OCI-LY7 (cell line): ENCODE measurements around the gene MCHR1. TPM values are rescaled to one million over a fixed set of nuclear protein-coding genes. Genes with fewer than 3 reads are reported as not detected.

Experiments used
- BruUV-seq: library from RNA; stranded (reverse); fragments of 400-500 nt; replicated peaks from 2 replicates; lab custom pipeline; 2021; lab: Mats Ljungman, UMichigan
- CTCF ChIA-PET: fragments of 300-600 bp; sonication (Branson Sonifier 250); formaldehyde crosslinking; loops from one replicate; lab custom pipeline; 2022; ENCODE audit warnings: antibody characterized with exemption; ENCODE audit not compliant: unreplicated experiment; lab: Charles Lee
- POLR2A ChIA-PET: fragments of 300-600 bp; sonication (Branson Sonifier 250); formaldehyde crosslinking; loops from one replicate; lab custom pipeline; 2022; ENCODE audit warnings: antibody characterized with exemption; lab: Charles Lee
- DNase-seq: peaks from one replicate; pipeline ENCODE4 v3.0.0-alpha.2; 2015; ENCODE audit warnings: low spot score
- H2AFZ ChIP-seq: fragments of 200-600 bp; sonication (generic), shearing (Covaris generic); 2 replicates; pipeline ENCODE4 v1.6.1; 2014; ENCODE audit warnings: mild to moderate bottlenecking, antibody characterized with exemption, low read length, moderate library complexity
- H3K27ac ChIP-seq: fragments of 200-600 bp; sonication (generic); 2 replicates; pipeline ENCODE4 v1.5.1; 2014; ENCODE audit warnings: mixed run types, low read depth, mild to moderate bottlenecking, moderate library complexity, low read length, inconsistent platforms; ENCODE audit not compliant: poor library complexity, severe bottlenecking
- H3K36me3 ChIP-seq: fragments of 200-600 bp; sonication (generic); 2 replicates; pipeline ENCODE4 v1.6.1; 2014; ENCODE audit warnings: mild to moderate bottlenecking, antibody characterized with exemption, low read length, moderate library complexity, mixed read lengths; ENCODE audit not compliant: insufficient read depth
- H3K4me1 ChIP-seq: fragments of 200-600 bp; sonication (generic); 2 replicates; pipeline ENCODE4 v1.5.1; 2014; ENCODE audit warnings: mild to moderate bottlenecking, low read length; ENCODE audit not compliant: insufficient read depth, poor library complexity, severe bottlenecking
- H3K4me2 ChIP-seq: fragments of 200-600 bp; sonication (generic); 2 replicates; pipeline ENCODE4 v1.6.1; 2014; ENCODE audit warnings: mild to moderate bottlenecking, low read length
- H3K4me3 ChIP-seq: fragments of 200-600 bp; sonication (generic); 2 replicates; pipeline ENCODE4 v1.5.1; 2014; ENCODE audit warnings: mild to moderate bottlenecking, low read depth, low read length; ENCODE audit not compliant: poor library complexity, severe bottlenecking
- H3K79me2 ChIP-seq: fragments of 200-600 bp; sonication (generic); 2 replicates; pipeline ENCODE4 v1.6.1; 2016; ENCODE audit warnings: low read depth, mild to moderate bottlenecking, low read length, moderate library complexity, mixed read lengths; ENCODE audit not compliant: insufficient read depth
- H3K9me2 ChIP-seq: fragments of 200-600 bp; sonication (generic); 2 replicates; pipeline ENCODE4 v1.6.1; 2016; ENCODE audit warnings: mild to moderate bottlenecking, low read length, mixed read lengths; ENCODE audit not compliant: insufficient read depth
- H3K9me3 ChIP-seq: fragments of 200-600 bp; sonication (generic); 2 replicates; pipeline ENCODE4 v1.6.1; 2014; ENCODE audit warnings: mild to moderate bottlenecking, mixed run types, low read length, mixed read lengths
- H4K20me1 ChIP-seq: fragments of 200-600 bp; sonication (generic); 2 replicates; pipeline ENCODE4 v1.6.1; 2014; ENCODE audit warnings: mild to moderate bottlenecking, antibody characterized with exemption, low read length, moderate library complexity, mixed read lengths; ENCODE audit not compliant: insufficient read depth
- EZH2phosphoT487 ChIP-seq: fragments of 200-600 bp; sonication (generic); IDR thresholded peaks from 2 replicates; pipeline ENCODE4 v1.6.1; 2018; ENCODE audit warnings: low read depth, borderline replicate concordance, mild to moderate bottlenecking, mixed run types, antibody characterized with exemption, low read length, moderate library complexity, mixed read lengths
- intact Hi-C: fragments of 100-400 bp; cut with micrococcal nuclease; formaldehyde crosslinking; loops from one replicate; pipeline ENCODE4 v1.10.0; 2022; ENCODE audit not compliant: unreplicated experiment
- total RNA-seq, 2 experiments: library from RNA; depleted of rRNA in 1 of 2; stranded (reverse); fragments of >200 nt in 1 of 2; shearing (Covaris generic) in 1 of 2; gene quantifications; 2 replicates each; pipeline ENCODE4 v1.2.3, GENCODE V29; 2014 to 2022
- TF ChIP-seq, protein P1 (sequence below): fragments of 200-600 bp; sonication (generic); conservative IDR thresholded peaks from 2 replicates; pipeline ENCODE4 v1.5.1; 2014; ENCODE audit warnings: mild to moderate bottlenecking, antibody characterized with exemption, low read length, moderate library complexity, mixed read lengths

The MCHR1 gene
- total RNA-seq, 2 experiments from 2014 or later, result not detected

DNA sequence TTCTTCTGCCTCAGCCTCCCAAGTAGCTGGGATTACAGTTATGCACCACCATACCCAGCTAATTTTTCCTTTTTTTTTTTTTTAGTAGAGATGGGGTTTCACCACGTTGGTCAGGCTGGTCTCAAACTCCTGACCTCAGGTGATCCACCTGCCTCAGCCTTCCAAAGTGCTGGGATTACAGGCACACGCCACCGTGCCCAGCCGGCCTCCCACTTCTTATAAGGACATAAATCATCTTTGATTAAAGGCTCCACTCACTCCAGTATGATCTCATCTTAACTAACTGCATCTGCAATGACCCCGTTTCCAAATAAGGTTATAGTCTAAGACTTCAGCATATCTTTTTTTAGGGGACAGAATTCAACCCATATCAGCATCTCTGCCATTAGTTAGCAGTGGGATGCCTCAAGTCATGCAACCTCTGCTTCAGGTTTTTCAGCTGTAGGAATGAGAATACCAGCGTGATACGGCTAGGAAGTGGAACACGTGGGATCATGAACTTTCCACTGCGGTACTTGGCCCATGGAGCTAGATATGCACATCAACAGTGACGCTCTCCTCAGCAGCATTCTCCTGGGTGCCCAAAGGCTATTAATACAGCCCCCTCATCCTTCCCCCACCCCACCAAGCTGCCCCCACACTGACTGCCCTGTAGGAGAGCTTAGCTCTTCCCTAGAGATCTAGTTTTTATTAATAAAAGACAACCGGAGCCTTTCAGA is 41.4 kb downstream of the MCHR1 start:
- Histone ChIP-seq H3K79me2 (no peaks in the 10 kb centered on the region), H3K9me3 (no peaks in the 10 kb centered on the region), H3K4me3 (no peak overlapping the region), H3K4me2 (no peak overlapping the region), H4K20me1 (no peaks in the 10 kb centered on the region), H3K9me2 (no peaks in the 10 kb centered on the region), H2AFZ (peak overlapping the region; percentile 51; the same call in 1 of the 2 replicates), H3K4me1 (no peaks in the 10 kb centered on the region), H3K27ac (no peak overlapping the region), H3K36me3 (no peaks in the 10 kb centered on the region)
- no peak for DNase-seq
- no TSS peak for BruUV-seq
- intact Hi-C loops, result no loop called here
- ChIA-PET CTCF (no interaction called here), POLR2A (interaction anchor here (0.6 to 0.7 kb wide), 2 partner anchors 9 to 35 kb away, joined by 3 to 4 read pairs; no protein-coding TSS in a partner anchor)
- no peak for TF ChIP-seq EZH2phosphoT487
- TF ChIP-seq, protein P1, sequence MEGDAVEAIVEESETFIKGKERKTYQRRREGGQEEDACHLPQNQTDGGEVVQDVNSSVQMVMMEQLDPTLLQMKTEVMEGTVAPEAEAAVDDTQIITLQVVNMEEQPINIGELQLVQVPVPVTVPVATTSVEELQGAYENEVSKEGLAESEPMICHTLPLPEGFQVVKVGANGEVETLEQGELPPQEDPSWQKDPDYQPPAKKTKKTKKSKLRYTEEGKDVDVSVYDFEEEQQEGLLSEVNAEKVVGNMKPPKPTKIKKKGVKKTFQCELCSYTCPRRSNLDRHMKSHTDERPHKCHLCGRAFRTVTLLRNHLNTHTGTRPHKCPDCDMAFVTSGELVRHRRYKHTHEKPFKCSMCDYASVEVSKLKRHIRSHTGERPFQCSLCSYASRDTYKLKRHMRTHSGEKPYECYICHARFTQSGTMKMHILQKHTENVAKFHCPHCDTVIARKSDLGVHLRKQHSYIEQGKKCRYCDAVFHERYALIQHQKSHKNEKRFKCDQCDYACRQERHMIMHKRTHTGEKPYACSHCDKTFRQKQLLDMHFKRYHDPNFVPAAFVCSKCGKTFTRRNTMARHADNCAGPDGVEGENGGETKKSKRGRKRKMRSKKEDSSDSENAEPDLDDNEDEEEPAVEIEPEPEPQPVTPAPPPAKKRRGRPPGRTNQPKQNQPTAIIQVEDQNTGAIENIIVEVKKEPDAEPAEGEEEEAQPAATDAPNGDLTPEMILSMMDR, result no peak

DNA sequence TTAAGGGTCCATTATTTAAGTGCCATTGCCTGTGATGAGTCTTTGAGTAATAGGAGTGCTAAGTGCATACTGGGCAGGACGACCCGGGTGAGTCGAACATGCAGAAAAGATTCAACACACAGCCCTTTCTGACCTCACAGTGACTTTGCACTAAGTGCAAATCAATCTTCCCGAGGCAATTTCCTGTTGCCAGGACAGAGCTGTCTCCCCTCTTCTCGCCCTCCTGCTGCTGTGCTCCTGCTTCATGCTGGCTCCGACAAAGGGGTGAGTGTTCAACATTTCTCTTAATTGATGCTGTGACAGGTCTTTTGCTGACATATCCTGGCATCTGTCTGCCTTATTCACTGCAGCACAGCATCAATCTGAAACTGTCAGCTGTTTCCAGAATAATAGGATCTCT is 42.0 kb downstream of the MCHR1 start:
- no peak overlapping the region for H3K4me2 ChIP-seq
- CTCF ChIA-PET, result no interaction called here
- H4K20me1 ChIP-seq, result no peaks in the 10 kb centered on the region
- H3K4me3 ChIP-seq, result no peak overlapping the region
- no peaks in the 10 kb centered on the region for H3K79me2 ChIP-seq
- TF ChIP-seq, protein P1, result no peak
- TF ChIP-seq EZH2phosphoT487, result no peak
- POLR2A ChIA-PET, result interaction anchor here (0.6 kb wide), 1 partner anchor 34 kb away, joined by 3 read pairs; no protein-coding TSS in a partner anchor
- no TSS peak for BruUV-seq
- DNase-seq, result no peak
- no peaks in the 10 kb centered on the region for H3K4me1 ChIP-seq
- peak overlapping the region; percentile 51; the same call in 1 of the 2 replicates for H2AFZ ChIP-seq
- H3K36me3 ChIP-seq, result no peaks in the 10 kb centered on the region
- no peaks in the 10 kb centered on the region for H3K9me2 ChIP-seq
- no peaks in the 10 kb centered on the region for H3K9me3 ChIP-seq
- intact Hi-C loops, result no loop called here
- no peak overlapping the region for H3K27ac ChIP-seq

DNA sequence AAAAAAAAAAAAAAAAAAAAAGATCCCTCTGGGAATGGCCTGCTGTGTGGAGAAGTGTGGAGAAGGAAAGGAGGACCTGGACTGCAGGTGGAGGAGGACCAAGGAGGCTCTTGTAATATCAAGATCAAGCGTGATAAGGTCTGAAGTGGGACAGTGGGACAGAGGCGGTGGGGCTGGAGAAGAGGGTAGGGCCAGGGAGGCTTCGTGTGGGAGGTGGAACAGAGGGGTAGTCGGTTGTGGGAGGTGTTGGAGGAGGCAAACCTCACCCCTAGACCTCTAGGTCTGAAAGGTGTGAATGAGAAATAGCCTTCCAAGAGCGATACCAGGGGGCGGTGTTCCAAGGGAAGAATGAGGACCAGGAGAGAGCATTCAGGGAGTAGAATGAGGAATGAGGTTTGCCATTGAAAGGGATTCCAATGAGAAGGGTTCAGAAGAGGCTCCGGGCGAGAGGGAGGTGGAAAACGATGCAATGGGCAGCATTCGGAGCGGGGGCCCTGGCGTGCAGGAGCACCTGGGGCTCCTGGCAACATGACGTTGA is 44.2 kb downstream of the MCHR1 start:
- H3K9me2 ChIP-seq, result no peaks in the 10 kb centered on the region
- no peak overlapping the region for H2AFZ ChIP-seq
- POLR2A ChIA-PET, result interaction anchor here (0.7 kb wide), 1 partner anchor 624 kb away, joined by 4 read pairs; no protein-coding TSS in a partner anchor
- intact Hi-C loops, result no loop called here
- DNase-seq, result no peak
- no peak overlapping the region for H3K4me2 ChIP-seq
- H3K79me2 ChIP-seq, result no peaks in the 10 kb centered on the region
- H3K36me3 ChIP-seq, result no peaks in the 10 kb centered on the region
- CTCF ChIA-PET, result no interaction called here
- no TSS peak for BruUV-seq
- H3K9me3 ChIP-seq, result no peaks in the 10 kb centered on the region
- no peak for TF ChIP-seq EZH2phosphoT487
- TF ChIP-seq, protein P1, result no peak
- no peak overlapping the region for H3K27ac ChIP-seq
- no peak overlapping the region for H3K4me3 ChIP-seq
- H4K20me1 ChIP-seq, result no peaks in the 10 kb centered on the region
- peaks cover 13% of the 10 kb centered on the region for H3K4me1 ChIP-seq
